Left forelimb (tissue), 1 donor: ENCODE measurements around the gene STK31.
"Not testable (repeated sequence)": the region's sequence is repeated elsewhere in the genome, so short reads cannot be mapped to it uniquely, and the experiment has no call there.

Source experiments
- DNase-seq: peaks from one replicate; pipeline ENCODE4 v3.0.0-alpha.2; 2018; ENCODE audit warnings: low spot score

The STK31 gene

DNA sequence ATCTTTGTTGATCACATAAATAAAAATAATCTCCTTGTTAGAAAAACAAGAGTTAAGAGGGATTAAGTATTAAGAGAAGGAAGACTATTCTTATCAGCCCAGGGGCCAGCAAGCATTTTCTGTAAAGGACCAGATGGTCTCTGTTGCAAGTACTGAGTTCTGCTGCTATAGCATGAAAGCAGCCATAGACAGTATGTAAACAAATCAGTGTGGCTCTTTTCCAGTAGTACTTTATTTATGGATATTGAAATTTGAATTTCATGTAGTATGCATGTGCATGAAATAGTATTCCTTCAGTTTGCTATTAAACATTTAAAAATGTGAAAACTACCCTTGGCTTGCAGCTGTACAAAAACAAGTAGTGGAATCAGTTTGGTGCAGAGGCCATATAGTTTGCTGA, 81.7 kb downstream of the STK31 start:
- no peak for DNase-seq

DNA sequence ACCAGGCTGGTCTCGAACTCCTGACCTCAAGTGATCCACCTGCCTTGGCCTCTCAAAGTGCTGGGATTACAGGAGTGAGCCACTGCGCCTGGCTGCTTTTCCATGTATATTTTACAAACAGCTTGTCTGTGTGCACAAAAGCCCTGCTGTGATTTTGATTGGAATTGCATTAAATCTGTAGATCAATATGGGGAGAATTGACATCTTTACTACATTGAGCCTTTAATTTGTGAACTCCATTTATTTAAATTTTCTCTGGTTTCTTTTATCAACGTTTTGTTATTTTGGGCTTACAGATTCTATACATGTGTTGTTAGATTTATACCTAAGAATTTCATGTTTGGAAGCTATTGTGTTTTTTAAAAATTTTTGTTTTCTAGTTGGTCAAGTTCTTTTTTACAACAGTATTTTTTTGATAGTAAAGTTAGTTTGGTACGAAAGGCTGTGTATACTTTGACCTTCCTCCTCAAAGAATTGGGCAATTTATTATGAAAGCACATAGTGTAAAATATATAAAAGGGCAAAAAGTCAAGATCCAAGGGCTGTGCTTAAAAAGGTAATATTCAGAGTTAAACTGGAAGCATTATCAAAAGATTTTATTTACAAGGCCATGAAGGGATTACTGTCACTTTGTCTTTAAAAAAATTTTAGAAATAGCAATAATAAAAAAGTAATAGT, 92.8 kb downstream of the STK31 start:
- DNase-seq: no peak

DNA sequence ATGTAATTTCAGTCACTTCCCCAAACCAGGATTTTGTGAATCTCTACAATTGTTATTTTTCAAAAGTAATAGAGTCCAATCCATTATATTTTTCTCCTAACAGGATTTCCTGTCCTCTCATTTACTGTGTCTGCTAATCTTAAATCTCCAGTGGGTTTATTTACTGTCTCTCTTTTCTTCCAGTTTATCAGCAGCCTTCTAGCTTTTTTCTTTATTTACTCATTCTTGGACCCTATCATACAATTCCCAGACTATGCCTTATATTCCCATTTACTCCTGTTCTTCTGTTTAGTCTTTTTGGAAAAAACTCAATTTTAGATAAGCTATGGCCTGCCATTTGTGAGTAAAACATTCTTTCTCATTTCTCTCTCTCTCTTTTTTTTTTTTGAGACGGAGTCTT, 94.7 kb downstream of the STK31 start:
- DNase-seq: no peak

DNA sequence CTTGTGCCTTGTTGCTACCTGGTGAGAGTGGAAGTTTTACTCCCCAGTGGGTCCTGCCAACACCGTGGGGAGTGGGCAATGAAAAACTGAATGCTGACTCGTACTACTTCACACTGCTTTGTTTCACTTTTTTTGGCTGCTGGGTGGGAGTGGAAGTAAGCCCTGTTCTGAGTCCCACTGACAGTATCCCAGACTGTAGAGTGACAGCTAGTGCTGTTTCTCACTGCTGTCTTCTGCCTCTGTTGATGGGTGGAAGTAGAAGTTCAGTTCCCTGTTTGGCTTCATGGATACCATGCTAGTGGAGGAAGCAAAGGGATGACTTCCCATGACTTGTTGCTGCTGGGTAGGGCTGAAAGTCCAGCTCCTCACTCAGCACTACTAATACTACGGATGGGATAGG, 98.4 kb downstream of the STK31 start:
- DNase-seq: no peak

DNA sequence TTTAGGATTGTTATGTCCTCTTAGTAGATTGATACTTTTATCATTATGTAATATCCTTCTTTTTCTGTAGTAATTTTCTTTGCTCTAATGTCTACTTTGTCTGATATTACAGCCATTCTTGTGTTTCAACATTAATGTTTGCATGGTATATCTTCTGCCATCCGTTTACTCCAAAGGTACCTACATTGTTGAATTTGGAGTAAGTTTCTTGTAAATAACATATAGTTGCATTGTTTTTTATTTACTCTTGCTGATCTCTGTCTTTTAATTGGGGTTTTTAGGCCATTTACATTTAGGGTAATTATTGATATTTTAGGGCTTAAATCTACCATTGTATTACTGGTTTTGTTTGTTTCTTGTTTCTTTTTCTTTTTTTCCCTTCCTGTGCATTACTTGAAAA, 100.1 kb downstream of the STK31 start:
- no peak for DNase-seq

DNA sequence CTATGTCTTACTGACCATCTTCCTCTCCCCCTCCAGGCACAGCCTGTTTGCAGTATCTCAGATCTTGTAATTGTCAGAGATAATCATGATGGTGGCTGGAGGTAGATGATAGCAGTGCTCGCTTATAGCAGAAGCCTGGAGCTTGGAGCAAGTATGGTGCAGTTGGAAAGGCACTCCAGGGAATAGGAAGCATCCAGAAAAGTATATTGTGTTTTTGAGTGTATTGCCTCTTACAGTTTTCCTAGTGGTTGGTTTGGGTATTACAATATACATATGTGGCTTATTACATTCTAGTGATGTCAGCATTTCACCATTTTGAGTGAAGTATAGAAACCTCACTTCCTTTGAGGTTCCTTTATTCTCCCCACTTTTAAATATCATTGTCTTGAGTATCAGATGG, 101.5 kb downstream of the STK31 start:
- DNase-seq: no peak

DNA sequence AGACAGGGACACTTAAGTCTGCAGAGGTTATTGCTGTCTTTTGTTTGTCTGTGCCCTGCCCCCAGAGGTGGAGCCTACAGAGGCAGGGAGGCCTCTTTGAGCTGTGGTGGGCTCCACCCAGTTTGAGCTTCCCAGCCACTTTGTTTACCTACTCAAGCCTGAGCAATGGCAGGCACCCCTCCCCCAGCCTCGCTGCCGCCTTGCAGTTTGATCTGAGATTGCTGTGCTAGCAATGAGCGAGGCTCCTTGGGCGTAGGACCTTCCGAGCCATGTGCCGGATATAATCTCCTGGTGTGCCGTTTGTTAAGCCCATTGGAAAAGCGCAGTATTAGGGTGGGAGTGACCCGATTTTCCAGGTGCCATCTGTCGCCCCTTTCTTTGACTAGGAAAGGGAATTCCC, 118.1 kb downstream of the STK31 start:
- not testable (repeated sequence) for DNase-seq

DNA sequence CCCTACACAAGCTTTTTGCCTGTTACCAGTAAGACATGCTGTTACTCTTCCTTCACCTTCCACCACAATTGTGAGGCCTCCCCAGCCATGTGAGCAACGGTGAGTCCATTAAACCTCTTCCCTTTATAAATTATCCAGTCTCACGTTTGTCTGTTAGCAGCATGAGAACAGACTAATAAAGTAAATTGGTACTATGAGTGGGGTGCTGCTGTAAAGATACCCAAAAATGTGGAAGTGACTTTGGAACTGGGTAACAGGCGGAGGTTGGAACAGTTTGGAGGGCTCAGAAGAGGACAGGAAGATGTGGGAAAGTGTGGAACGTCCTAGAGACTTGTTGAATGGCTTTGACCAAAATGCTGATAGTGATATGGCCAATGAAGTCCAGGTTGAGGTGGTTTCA, 122.7 kb downstream of the STK31 start:
- not testable (repeated sequence) for DNase-seq

DNA sequence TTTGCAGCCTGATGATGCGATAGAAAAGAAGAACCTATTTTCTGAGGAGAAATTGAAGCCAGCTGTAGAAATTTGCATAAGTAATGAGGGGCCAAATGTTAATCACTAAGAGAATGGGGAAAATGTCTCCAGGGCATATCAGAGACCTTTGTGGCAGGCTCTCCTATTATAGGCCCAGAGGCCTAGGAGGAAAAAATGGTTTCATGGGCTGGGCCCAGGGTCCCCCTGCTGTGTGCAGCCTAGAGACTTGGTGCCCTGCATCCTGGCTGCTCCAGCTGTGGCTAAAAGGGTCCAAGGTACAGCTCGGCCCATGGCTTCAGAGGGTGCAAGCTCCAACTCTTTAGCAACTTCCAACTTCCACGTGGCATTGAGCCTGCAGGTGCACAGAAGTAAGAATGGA, 123.4 kb downstream of the STK31 start:
- DNase-seq: no peak

DNA sequence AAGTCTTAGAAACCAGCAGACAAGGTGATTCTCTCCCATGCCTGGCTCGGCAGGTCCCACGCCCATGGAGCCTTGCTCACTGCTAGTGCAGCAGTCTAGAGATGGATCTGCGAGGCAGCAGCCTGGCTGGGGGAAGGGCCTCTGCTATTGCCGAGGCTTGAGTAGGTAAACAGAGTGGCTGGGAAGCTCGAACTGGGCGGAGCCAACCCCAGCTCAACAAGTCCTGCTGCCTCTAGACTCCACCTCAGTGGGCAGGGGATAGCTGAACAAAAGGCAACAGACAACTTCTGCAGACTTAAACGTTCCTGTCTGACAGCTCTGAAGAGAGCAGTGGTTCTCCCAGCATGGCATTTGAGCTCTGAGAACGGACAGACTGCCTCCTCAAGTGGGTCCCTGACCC, 134.8 kb downstream of the STK31 start:
- not testable (repeated sequence) for DNase-seq

DNA sequence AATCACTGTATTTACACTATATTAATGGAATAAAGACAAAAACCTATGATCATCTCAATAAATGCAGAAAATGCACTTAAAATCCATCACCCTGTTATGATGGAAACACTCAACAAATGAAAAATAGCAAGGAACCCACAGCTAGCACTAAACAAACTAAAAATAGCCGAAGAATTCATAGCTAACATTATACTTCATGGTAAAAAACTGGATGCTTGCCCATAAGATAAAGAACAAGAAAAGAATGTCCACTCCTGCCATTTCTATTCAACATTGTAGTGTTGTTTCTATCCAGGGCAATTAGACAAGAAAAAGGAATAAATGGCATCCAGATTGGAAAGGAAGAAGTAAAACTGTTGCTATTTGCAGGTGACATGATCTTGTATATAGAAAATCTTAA, 142.1 kb downstream of the STK31 start:
- no peak for DNase-seq

DNA sequence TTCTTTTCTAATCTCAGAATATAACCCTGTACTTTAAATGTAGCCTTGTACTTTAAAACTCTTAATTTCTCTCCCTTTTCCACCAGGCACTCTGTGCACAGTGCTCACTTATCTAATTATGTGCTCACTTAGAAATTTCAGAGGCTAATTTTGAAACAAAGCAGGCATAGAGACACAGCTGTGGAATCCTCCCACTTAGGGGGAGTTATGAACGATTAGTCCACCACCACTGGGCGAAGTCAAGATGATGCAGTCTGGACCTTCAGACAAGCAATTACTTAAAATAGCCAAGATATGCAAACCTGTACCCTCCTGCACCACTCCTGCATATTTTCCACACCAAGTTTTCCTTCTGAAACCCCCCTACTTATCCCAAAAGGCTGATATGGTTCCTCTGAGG, 143.0 kb downstream of the STK31 start:
- no peak for DNase-seq

DNA sequence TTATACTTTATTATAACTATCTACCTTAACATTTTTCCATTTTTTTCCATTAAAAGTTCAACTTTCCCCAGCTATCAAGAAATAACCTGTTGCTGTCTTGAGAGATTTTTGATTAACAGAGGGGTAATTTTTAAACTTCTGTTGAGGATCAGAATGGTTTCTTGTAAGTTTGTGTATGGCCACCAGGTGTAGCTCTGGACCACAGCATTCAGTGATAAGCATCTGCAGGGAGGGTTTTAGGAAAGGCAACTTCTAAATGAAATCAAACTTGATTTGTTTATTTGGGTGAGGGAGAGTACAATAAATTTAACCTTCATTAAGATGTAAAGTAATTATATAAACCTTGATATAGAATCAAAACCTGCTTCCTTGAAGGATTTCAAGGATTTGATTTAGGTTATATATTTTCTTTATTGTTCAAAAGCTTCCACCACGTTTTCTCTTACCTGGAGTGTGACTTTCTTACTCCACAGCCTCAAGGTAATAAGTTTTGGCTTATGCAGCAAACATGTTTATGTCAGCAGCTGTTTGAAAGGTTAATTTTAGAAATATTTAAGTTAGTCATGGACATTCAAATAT, 153.3 kb downstream of the STK31 start:
- DNase-seq: no peak

DNA sequence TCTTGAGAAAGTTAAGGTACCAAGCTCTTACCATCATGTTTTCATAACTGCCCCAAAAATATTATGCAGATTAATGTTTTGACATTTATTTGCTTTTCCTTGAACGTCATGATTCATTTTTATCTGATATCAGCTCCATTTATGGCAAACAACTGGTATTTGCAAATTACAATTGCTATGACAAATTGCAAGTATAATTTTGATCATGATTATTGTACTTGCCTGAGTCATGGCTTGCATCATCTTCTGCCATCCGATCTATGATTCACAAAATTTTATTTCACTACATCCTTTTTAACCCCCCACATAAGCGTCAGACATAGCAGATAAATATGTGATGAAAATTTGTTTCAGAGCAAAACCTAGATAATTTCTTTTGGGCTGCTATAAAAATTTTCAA, 155.0 kb downstream of the STK31 start:
- DNase-seq: no peak

DNA sequence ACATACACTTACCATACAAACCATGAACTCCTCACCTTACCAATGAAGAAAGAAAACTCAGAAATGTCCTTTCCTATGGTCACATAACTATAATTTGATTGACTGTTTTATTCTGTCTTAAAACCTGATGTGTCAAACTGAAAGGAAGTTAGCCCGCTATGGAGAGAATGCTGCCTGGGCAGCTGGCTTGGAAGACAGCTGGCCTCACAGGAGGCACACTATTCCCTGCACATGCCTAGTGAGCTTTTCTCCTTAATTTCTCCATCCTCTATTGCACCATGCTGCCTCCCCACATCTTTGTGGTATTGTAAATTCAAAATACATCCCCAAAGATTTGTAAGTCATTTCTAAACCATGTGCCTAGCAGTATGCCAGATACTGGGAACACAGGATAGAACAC, 163.3 kb downstream of the STK31 start:
- no peak for DNase-seq

DNA sequence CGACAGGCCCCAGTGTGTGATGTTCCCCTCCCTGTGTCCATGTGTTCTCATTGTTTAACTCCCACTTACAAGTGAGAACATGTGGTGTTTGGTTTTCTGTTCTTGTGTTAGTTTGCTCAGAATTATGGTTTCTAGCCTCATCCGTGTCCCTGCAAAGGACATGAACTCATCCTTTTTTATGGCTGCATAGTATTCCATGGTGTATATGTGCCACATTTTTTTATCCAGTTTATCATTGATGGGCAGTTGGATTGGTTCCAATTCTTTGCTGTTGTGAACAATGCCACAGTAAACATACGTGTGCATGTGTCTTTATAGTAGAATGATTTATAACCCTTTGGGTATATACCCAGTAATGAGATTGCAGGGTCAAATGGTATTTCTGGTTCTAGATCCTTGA, 166.5 kb downstream of the STK31 start:
- not testable (repeated sequence) for DNase-seq
